HG02870 (cell line): ENCODE data around the gene SBDS.
"Not testable (repeated sequence)": the region's sequence is repeated elsewhere in the genome, so short reads cannot be mapped to it uniquely, and the experiment has no call there.

Experiments
- ATAC-seq: cut with Tn5 transposase; IDR thresholded peaks from one replicate; pipeline ENCODE4 v1.9.1; 2021; ENCODE audit warnings: mild to moderate bottlenecking, moderate library complexity; ENCODE audit not compliant: unreplicated experiment

The SBDS gene

DNA sequence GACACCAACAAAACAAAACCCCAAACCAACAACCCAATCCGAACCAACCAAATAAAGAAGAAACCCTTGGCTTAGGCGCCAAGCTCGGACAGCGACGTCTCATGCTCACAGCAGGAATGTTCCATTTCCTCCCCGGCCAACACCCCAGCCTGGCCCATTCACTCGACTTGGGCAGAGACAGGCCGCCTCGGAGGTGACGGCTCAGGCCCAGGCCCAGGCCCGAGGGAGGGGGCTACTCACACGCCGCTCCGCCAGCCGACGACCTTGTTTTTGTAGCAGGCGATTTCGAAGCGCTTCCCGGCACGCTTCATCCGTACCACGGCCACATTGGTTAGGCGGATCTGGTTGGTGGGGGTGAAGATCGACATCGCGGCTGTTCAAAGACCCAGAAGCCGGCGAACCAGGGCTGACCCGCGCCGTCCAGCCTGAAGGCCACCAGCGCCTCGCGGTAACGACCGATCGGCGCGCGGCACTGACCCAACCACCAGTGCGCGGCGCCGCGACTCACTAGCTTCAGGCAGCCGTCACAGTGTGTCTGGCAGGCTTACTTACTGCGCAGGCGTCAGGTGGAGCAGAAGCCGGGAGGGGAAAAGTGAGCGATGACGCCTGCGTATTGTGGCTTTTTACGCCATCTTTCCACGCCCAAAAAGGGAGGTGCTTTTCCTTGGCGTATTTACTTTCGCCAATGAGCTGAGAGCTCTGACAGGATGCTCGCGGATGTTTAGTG, at the start of gene SBDS:
TSS of gene SBDS (minus strand) at position 537 of the 727 bp plus-strand sequence. CDS start at position 368, 169 bp downstream.
- ATAC-seq = peak; percentile 53

DNA sequence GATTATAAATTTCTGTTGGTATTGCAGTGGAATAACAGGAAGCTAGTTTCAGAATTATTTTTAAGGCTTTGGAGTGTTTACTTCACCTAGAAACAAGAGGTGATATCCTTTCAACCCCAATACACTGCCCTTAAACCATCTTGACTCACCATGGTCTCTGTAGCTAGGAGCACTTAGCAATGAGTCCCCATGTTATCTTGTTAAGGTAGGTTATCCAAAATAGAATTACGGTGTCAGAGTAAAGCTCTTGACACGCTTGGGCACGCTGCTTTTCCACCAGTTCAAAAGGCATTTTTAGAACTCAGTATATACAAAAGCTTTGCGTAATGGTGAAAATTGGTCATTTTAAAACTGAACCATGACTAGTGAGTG, 48.2 kb upstream of the SBDS start:
- not testable (repeated sequence) for ATAC-seq

DNA sequence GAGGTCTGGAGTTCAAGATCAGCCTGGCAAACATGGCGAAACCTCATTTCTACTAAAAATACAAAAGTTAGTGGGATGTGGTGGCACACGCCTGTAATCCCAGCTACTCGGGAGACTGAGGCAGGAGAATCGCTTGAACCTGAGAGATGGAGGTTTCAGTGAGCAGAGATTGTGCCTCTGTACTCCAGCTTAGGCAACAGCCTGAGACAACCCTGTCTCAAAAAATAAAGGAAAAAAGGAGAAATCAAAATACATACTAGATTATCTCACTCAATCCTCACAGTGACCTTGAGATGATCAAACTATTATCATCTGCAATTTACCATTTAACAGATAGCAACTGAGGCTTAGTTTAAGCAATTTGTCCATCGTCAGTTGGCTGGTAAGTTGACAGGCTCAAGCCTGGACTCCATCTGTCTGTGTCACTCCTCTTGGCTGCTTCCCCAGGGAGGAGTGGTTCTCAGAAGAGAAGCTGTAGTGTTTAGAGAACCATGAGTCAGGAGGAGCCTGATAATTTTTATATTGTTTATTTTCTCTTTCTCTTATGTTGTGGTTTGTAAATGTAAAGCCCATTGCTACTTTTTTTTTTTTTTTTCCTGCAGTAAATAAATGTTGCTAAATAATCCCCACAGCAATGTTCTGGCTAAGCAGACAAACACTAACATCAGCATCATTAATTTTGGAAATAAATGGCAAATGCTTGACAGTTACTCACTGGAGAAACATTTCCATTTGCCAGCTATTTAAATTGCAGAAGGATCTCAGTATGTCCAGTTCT, 47.6 kb upstream of the SBDS start:
- ATAC-seq = not testable (repeated sequence)

DNA sequence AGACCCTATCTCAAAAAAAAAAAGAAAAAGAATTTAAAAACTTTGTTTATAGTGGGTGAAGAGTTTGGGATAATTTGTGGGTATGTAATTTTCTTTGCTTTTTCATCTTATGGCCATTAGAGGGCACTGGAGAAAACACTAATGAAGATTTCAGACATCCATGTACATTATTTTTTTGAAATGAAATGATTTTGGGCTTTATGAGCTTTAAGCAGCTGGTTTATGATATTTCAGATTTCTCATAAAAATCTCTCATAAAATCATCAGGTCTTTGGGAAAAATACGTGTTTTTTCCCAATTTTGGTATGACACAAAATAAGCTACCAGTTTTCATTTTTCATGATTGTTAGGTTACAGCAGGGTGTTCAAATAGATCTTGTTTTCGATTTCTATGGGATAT, 45.4 kb upstream of the SBDS start:
- not testable (repeated sequence) for ATAC-seq

DNA sequence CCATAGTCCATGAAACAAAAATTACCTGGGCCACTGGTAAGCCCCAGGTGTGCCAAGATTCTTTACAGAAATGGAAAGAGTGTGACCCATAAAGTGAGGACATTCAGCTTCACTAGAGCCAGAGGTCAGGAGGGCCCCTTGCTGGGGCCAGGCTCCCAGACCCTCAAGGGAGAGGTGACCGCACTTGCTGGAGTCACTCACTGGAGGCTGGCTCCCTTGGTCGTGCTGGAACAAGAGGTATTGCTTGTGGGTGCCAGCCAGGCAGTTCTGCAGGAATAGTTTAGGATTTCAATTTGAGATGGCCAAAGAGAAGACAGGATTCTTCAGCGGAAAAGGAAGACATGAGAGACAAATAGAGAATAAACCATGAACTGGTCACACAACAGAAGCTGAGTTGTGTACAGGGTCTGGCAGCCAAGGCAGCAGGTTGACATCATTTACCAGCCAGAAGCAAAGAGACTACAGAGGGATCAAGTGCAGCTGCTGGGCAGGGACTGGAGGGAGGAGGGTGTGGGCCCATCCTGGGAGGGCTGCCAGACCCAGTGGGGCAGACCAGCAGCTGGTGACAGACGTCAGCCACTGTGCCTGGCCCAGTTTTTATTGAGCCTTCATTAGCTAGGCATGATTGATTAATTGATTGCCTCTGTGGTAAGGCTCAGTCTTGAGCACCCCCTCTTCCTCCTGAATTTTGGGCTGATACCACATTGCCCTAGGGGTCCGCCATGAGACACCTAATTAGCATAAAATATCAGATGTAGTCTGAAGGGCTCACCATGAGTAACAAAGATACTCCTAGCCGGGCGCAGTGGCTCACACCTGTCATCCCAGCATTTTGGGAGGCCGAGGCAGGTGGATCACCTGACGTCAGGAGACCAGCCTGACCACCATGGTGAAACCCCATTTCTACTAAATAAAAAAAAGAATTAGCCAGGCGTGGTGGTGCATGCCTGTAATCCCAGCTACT, 41.3 kb upstream of the SBDS start:
- ATAC-seq = not testable (repeated sequence)

DNA sequence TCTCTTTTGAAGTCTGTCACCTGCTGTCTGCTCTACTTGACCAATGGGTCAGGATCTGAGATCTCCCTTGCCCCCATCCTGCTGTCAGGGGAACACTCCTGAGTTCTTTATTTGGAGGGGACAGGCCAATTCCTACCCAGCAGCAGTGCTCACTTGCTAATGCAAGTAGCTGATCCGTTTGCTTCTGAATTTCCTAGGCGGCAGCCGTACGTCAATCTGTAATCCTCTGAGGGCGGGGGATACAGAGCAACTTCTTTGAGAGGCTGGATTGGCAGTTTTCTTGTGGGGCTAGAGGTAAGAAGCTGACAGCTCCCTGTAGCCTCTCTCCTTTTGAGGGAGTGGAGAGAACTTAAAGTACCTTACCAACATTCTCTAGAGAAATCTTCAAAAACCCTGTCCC, 37.9 kb upstream of the SBDS start:
- ATAC-seq = no peak

DNA sequence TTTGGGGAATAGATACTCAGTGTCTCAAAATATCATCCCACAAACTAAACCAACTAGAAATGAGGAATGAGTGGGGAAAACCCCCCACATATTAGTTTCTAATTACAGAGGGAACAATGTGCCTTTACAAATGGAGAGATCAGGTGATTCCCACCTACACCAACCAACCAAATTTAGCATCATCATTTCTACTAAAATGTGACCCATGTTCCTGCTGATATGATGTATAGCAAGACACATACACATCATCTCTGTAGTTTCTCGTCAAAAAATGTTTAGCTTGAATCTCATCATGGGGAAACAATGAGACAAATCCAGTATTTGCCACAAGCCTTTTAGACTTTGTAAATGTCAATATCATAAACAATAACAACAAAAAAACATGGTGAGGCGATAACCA, 36.3 kb upstream of the SBDS start:
- not testable (repeated sequence) for ATAC-seq

DNA sequence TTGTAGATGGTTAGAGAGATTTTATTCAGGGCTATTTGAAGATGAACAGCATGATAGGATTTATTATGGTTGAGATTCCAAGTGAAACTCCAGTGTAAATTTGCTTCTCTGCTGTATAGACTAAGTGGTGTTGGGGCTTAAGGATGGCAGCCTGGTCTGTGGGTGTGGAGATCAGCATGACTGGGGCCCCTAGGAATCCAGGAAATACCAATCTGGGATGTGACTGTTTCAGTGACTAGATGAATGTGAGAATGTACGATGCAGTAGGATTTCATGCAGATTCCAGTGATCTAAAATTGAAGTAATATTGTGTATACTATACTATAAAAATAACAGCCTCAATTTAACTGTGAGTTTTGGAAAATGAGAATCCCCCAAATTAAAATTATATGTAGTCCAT, 30.1 kb upstream of the SBDS start:
- not testable (repeated sequence) for ATAC-seq

DNA sequence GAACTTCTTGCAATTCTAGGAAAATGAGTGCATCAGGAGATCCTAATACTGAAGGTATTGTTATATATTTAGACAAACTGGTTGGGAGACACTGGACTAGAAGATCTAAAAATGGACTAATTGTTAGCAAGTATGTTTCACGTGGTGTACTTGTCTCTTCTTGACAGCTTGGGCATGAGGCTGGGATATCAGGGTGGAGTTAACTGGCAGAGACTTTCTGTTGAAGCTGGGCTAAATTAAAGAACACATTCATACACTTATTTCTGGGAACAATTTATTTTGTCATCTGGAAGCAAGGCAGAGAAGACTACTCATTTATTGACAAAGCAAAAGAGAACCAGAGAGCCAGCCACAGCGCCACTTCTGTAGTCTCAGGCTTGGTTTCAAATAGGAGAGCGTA, 27.1 kb upstream of the SBDS start:
- no peak for ATAC-seq

DNA sequence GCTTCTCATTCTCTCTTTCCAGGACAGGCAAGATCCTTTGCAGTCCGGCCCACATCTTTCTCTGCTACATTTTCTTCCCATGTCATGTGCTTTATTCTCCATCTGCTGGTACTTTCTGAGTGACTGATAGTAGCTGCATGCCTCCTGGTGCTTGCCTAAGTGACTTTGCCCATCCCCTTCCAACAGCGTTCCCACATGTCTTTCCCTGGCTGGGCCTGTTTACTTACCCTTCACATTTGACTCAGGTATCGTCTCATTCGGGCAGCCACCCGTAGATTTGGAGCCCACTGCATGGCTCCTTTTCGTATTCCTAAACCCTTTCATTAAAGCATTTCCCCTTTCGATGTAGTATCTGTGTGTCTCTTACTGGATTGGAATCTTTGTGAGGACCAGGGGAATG, 25.9 kb upstream of the SBDS start:
- no peak for ATAC-seq

DNA sequence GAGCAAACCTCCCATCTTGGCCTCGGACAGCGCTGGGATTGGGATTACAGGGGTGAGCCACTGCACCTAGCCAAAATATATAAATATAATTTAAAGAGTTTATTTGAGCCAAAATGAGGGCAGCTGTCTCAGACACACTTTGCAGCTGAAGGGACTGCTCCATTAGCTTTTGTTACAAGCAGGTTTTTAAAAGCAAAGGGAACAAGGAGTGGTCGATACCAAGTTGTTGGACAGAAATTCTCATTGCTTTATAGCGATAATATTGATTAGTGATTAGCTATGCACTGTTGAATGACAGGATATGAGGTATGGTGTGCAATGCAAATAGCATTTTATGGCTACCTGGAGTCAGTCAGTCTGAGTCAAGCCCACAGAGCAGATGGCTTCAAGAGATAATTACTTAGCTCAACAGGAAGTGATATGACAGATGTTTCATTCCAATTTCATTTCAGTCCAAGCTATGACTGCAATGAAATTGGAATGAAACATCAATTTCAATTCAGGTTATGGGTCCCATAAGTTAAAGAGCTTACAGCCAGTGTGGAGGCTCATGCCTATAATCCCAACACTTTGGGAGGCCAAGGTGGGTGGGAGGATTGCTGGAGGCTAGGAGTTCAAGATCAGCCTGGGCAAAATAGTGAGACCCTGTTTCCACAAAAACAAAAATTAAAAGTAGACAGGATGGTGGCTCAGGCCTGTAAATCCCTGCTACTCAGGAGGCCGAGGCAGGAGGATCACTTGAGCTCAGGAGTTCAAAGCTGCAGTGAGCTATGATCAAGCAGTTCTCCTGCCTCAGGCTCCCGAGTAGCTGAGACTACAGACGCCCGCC, 24.4 kb upstream of the SBDS start:
- no peak for ATAC-seq

DNA sequence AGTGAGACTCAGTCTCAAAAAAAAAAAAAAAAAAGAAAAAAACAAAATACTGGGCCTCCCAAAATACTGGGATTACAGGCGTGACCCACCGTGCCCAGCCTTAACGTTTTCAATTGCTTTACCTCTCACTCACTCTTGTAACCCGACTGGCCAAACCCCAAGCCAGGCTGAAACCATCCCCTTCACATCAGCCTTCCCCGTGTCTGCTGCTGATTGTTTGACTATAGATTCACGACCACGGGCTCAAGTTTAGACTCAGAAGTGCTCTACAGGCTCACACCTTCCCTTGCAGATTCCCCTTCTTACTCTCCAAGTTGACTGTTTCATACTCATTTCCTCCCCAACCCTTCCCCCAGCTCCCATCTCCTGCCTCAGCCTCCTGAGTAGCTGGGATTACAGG, 23.6 kb upstream of the SBDS start:
- no peak for ATAC-seq

DNA sequence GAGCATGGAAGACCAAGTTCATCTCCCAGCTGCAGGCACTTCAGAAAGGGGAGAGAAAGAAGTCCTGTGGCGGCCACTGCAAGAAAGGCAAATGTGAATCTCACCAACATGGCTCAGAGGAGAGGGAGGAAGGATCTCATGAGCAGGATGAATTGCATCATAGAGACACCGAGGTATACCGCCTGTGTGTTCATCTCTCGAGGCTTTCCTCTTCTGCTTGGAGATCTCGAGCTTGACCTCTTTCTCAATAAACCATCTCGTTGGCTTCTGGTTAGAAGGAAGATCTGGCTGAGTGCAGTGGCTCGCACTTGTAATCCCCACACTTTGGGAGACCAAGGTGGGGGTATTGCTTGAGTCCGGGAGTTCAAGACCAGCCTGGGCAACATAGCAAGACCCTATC, 22.6 kb upstream of the SBDS start:
- ATAC-seq = not testable (repeated sequence)

DNA sequence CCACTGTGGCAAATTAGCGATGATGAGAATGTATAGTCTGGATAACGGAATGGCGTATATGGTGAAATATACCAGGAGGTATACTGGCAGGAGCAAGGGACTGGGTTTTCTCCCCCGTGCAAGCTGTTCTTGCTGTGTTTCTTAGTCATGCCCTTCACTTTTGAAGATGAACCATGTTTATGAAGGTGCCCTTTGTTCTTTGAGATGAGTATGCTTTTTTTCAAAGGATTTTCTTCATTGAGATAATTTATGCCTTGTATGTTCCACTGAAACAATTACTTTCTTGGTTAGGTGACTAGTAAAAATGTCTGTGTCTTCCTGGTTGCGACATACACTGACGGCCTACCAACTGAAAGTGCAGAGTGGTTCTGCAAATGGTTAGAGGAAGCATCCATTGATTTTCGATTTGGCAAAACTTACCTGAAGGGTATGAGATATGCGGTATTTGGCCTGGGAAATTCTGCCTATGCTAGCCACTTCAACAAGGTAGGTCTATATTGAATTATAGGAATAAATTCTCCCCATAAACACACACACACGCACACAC, 18.8 kb upstream of the SBDS start:
- not testable (repeated sequence) for ATAC-seq

DNA sequence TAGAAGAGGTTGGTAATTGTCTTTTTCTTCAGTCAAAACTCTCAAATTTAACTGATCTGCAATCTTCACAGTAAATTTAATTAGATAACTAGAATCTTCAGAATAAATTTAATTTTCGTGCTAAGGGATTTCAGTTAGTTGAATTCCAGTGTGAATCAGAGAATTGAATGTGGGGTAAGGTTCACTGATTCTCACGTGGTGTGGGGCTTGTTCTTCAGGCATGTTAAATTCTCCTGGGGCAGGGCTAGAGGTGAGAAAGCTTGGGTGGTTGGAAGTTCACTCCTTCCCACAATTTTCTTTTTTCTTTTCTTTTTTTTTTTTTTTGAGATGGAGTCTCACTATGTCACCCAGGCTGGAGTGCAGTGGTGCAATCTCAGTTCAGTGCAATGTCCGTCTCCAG, 14.3 kb upstream of the SBDS start:
- ATAC-seq = not testable (repeated sequence)

DNA sequence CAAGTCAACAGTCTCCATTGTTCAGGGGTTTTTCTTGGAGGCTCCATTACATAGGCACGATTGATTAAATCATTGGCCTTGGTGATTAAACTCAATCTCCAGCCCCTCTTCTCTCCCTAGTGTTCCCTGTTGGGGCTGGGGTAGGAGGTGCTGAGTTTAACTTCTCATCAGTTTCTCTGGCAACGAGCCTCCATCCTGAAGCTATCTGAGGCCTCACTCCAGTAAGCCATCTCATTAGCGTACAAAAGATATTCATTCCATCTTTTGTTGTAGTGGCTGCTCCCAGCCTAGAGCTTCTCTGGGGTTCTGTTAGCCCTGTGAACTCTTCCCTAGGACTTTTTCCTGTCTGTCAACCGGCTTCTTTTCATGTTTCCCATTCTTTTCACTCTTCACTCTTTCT, 12.9 kb upstream of the SBDS start:
- ATAC-seq = no peak

DNA sequence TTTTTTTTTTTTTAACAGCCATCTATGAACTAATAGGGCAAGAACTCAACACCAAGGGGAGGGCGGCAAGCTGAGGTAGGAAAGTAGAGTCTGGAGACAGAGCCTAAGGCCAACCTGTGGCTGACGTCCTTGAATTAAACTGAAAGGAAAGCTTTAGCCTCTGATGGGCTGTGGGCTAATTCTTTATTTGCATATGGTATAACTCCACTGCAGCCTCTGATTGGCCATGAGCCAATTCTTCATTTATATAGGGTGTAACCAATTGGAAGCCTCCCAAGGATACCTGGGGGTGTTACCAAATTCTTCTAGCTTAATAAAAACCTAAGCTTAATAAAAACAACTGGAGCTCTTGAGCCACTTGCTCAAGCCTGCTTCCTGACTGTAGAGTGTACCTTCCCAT, 11.6 kb upstream of the SBDS start:
- no peak for ATAC-seq

DNA sequence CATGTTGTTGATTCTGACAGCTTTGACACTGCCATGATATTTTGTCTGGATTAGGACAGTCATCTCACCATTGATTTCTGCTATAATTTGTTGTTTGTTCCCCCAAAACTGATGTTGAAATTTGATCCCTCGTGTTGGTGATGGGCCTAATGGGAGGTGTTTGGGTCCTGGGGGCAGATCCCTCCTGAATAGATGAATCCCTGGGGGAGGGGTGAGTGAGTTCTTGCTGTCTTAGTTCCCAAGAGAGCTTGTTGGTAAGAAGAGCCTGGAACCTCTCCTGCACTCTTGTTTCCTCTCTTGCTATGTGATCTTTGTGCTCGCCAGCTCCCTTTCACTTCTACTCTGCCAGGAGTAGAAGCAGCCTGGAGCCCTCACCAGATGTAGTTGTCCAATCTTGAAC, 8.8 kb upstream of the SBDS start:
- ATAC-seq = not testable (repeated sequence)

DNA sequence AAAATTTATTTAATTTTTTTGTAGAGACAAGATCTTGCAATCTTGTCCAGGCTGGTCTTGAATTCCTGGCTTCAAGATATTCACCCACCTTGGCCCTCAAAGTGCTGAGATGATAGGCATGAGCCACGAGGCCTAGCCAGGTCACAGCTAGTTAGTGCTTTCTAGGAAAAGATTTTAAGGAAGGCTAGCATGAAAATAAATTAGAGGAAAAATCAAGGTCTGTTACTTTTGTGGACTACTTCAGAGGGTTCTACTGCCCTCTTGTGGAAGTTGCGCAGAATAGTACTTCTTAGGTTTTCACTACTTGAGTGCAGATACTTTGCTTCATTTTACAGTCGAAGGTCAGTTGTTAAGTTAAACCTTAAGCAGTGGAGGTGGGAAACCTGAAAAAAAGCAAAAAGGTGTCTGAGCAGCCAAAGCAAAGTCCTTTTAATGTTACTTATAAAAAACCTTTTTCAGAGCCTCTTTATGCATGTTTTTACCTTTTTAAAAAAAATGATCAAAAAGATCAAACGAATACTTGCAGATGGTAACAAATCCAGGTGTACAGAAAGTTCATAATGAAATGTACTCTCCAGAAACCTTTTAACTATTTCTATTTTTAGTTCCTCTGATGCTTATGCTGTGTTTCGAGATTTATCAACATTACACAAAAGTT, 5.3 kb upstream of the SBDS start:
- not testable (repeated sequence) for ATAC-seq
